Right ventricle myocardium inferior (tissue), 1 donor: ENCODE data around the gene BROX. TPM values are rescaled to one million over a fixed set of nuclear protein-coding genes. Genes with fewer than 3 reads are reported as not detected.
"Not testable (repeated sequence)": the region's sequence is repeated elsewhere in the genome, so short reads cannot be mapped to it uniquely, and the experiment has no call there.

Experiments used
- ATAC-seq: fragments of 200-7000 bp; cut with Tn5 transposase; one replicate; pipeline ENCODE4 v1.9.1; 2020; ENCODE audit warnings: mild to moderate bottlenecking, moderate library complexity
- DNase-seq: peaks from one replicate; pipeline ENCODE4 v3.0.0; 2021; ENCODE audit errors: missing footprints
- intact Hi-C: fragments of 100-400 bp; cut with DNase I; formaldehyde crosslinking; loops from one replicate; pipeline ENCODE4 v1.11.0; 2022
- long read RNA-seq: library from polyadenylated mRNA; unstranded; transcript quantifications from one replicate; pipeline ENCODE4 v2.0.0, GENCODE V29; 2021
- total RNA-seq: library from RNA; stranded (reverse); fragmentation: NEBNext Ultra II Directional; extraction: Animal tissue kit (Norgen Biotek cat#: 25700); gene quantifications from one replicate; pipeline ENCODE4 v1.2.1, GENCODE V29; 2021
- donor health status: DM: no; HTN: yes; CAD: no; lungs with severe emphysema.

BROX gene
- 32.0 TPM for total RNA-seq
- long read RNA-seq, full-length matches to known transcripts, result 2 of 9 reads
- long read RNA-seq, partial matches to known transcripts, result 3 of 9 reads
- long read RNA-seq, other reads (novel, unspliced or antisense), result 4 of 9 reads

- ATAC-seq, result peak; percentile 95
- intact Hi-C loops, result loop anchor here (2.0 kb wide), 2 partner anchors 68 to 248 kb away; no protein-coding TSS in a partner anchor
Observed at GRCh38 chr1:222712253-222713090, at the start of gene BROX, which contains the start of gene AIDA. TSS of gene BROX (plus strand) at chr1:222712564. CDS start at chr1:222715700, 3,136 bp downstream. TSS of gene AIDA (minus strand) at chr1:222712491. CDS start at chr1:222712317, 174 bp downstream.

GRCh38 chr1:222663431-222663934 lies 48.9 kb upstream of the BROX start:
- intact Hi-C loops, result no loop called here
- DNase-seq (no peak), ATAC-seq (no peak)

More at GRCh38 chr1:222712253-222713090, at the start of gene BROX, which contains the start of gene AIDA:
- peak; percentile 97 for DNase-seq

- no peak for ATAC-seq
- intact Hi-C loops, result no loop called here
- no peak for DNase-seq
Observed at GRCh38 chr1:222665964-222666363, 46.4 kb upstream of the BROX start.

GRCh38 chr1:222668184-222668583 lies 44.2 kb upstream of the BROX start:
- ATAC-seq, result peak; percentile 46
- intact Hi-C loops, DNase-seq: not testable (repeated sequence)

- intact Hi-C loops, result not testable (repeated sequence)
- peak; percentile 26 for ATAC-seq
Observed at GRCh38 chr1:222669107-222669506, 43.3 kb upstream of the BROX start.

GRCh38 chr1:222670110-222670509 lies 42.3 kb upstream of the BROX start:
- intact Hi-C loops, result no loop called here
- no peak for ATAC-seq
- DNase-seq, result no peak

More at GRCh38 chr1:222669107-222669506, 43.3 kb upstream of the BROX start:
- not testable (repeated sequence) for DNase-seq

- ATAC-seq (no peak), DNase-seq (no peak)
- intact Hi-C loops, result no loop called here
Observed at GRCh38 chr1:222680080-222680479, 32.3 kb upstream of the BROX start.

- DNase-seq, result no peak
- intact Hi-C loops, result no loop called here
- no peak for ATAC-seq
Observed at GRCh38 chr1:222691016-222691415, 21.3 kb upstream of the BROX start.

- intact Hi-C loops, result no loop called here
- DNase-seq, result no peak
- no peak for ATAC-seq
Observed at GRCh38 chr1:222694927-222695326, 17.4 kb upstream of the BROX start.

- intact Hi-C loops, result no loop called here
- no peak for DNase-seq
- ATAC-seq, result no peak
Observed at GRCh38 chr1:222696741-222697140, 15.6 kb upstream of the BROX start.

- intact Hi-C loops, result no loop called here
- DNase-seq, result no peak
- ATAC-seq, result no peak
Observed at GRCh38 chr1:222697203-222697602, 15.2 kb upstream of the BROX start.

GRCh38 chr1:222697826-222698225 lies 14.5 kb upstream of the BROX start:
- ATAC-seq (no peak), DNase-seq (no peak)
- intact Hi-C loops, result no loop called here

- ATAC-seq (no peak), DNase-seq (no peak)
- intact Hi-C loops, result no loop called here
Observed at GRCh38 chr1:222702210-222702609, 10.2 kb upstream of the BROX start.

GRCh38 chr1:222704260-222704659 lies 8.1 kb upstream of the BROX start:
- ATAC-seq (no peak), DNase-seq (no peak)
- intact Hi-C loops, result no loop called here

- DNase-seq (no peak), ATAC-seq (no peak)
- intact Hi-C loops, result no loop called here
Observed at GRCh38 chr1:222706815-222707214, 5.5 kb upstream of the BROX start.

- intact Hi-C loops, result no loop called here
- DNase-seq, result no peak
- no peak for ATAC-seq
Observed at GRCh38 chr1:222709700-222710153, 2.6 kb upstream of the BROX start.

- ATAC-seq (peak; percentile 48), DNase-seq (peak; percentile 73)
- intact Hi-C loops, result loop anchor here (2.0 kb wide), 2 partner anchors 67 to 247 kb away; no protein-coding TSS in a partner anchor
Observed at GRCh38 chr1:222711319-222712252, 778 bp upstream of the BROX start.

GRCh38 chr1:222713091-222713961 lies 962 bp downstream of the BROX start:
- ATAC-seq, result peak; percentile 90
- DNase-seq, result peak; percentile 96
- intact Hi-C loops, result loop anchor here (2.0 kb wide), 2 partner anchors 69 to 249 kb away; no protein-coding TSS in a partner anchor
